ENCODE measurements around the gene TMPRSS3.

Gene TMPRSS3

GRCh38 chr21:42370894-42371654 lies 24.8 kb downstream of the TMPRSS3 start:
- no peaks in the 10 kb centered on the region for H3F3A ChIP-seq (ENCODE audit: control insufficient read depth, insufficient read depth)
- no peaks in the 10 kb centered on the region for H3K36me3 ChIP-seq (ENCODE audit: control insufficient read depth, low read length)
- no peak overlapping the region for H3K4me2 ChIP-seq (ENCODE audit: low read length)
- H3K4me3 ChIP-seq (ENCODE audit: low read length) = no peak overlapping the region
- peaks cover 2% of the 10 kb centered on the region; the same call in 1 of the 2 replicates for H3K4me1 ChIP-seq (ENCODE audit: control insufficient read depth, low read length)
- H4K20me1 ChIP-seq (ENCODE audit: control insufficient read depth, insufficient read depth, low read depth, low read length) = no peaks in the 10 kb centered on the region
- H3K79me2 ChIP-seq (ENCODE audit: control insufficient read depth, low read length) = no peaks in the 10 kb centered on the region
- peaks cover 18% of the 10 kb centered on the region for H3K27me3 ChIP-seq (ENCODE audit: control insufficient read depth, low read length)
- no peaks in the 10 kb centered on the region for H3K9me3 ChIP-seq (ENCODE audit: control insufficient read depth, insufficient read depth, low read length)
- TF ChIP-seq, protein P1, sequence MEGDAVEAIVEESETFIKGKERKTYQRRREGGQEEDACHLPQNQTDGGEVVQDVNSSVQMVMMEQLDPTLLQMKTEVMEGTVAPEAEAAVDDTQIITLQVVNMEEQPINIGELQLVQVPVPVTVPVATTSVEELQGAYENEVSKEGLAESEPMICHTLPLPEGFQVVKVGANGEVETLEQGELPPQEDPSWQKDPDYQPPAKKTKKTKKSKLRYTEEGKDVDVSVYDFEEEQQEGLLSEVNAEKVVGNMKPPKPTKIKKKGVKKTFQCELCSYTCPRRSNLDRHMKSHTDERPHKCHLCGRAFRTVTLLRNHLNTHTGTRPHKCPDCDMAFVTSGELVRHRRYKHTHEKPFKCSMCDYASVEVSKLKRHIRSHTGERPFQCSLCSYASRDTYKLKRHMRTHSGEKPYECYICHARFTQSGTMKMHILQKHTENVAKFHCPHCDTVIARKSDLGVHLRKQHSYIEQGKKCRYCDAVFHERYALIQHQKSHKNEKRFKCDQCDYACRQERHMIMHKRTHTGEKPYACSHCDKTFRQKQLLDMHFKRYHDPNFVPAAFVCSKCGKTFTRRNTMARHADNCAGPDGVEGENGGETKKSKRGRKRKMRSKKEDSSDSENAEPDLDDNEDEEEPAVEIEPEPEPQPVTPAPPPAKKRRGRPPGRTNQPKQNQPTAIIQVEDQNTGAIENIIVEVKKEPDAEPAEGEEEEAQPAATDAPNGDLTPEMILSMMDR (IDR thresholded peaks at IDR 0.05; ENCODE audit: low read depth, low read length, poor library complexity, severe bottlenecking) = no peak
- TF ChIP-seq EZH2phosphoT487 (IDR thresholded peaks at IDR 0.05; ENCODE audit: borderline replicate concordance, low read length) = no peak
- H3K9me2 ChIP-seq (replicated peaks; ENCODE audit: control insufficient read depth, low read length) = no peaks in the 10 kb centered on the region
- H3K27ac ChIP-seq (ENCODE audit: low read depth, low read length) = no peak overlapping the region

- Histone ChIP-seq H3K9me2 (replicated peaks; ENCODE audit: control insufficient read depth, low read length) (no peaks in the 10 kb centered on the region), H3K9me3 (ENCODE audit: control insufficient read depth, insufficient read depth, low read length) (no peaks in the 10 kb centered on the region), H3K36me3 (ENCODE audit: control insufficient read depth, low read length) (no peaks in the 10 kb centered on the region), H3K27me3 (ENCODE audit: control insufficient read depth, low read length) (peaks cover 15% of the 10 kb centered on the region), H3K4me2 (ENCODE audit: low read length) (no peak overlapping the region), H3K4me3 (ENCODE audit: low read length) (no peak overlapping the region), H3K27ac (ENCODE audit: low read depth, low read length) (no peak overlapping the region), H3K4me1 (ENCODE audit: control insufficient read depth, low read length) (peaks cover 6% of the 10 kb centered on the region; the same call in 1 of the 2 replicates), H3F3A (ENCODE audit: control insufficient read depth, insufficient read depth) (no peaks in the 10 kb centered on the region), H4K20me1 (ENCODE audit: control insufficient read depth, insufficient read depth, low read depth, low read length) (no peaks in the 10 kb centered on the region), H3K79me2 (ENCODE audit: control insufficient read depth, low read length) (no peaks in the 10 kb centered on the region)
- TF ChIP-seq, protein P1 (IDR thresholded peaks at IDR 0.05; ENCODE audit: low read depth, low read length, poor library complexity, severe bottlenecking) = peak; percentile 9
- no peak for TF ChIP-seq EZH2phosphoT487 (IDR thresholded peaks at IDR 0.05; ENCODE audit: borderline replicate concordance, low read length)
Measured at GRCh38 chr21:42369821-42370220, 26.0 kb downstream of the TMPRSS3 start.

- Histone ChIP-seq H3K9me2 (replicated peaks; ENCODE audit: control insufficient read depth, low read length) (no peaks in the 10 kb centered on the region), H3K4me2 (ENCODE audit: low read length) (no peak overlapping the region), H3K27me3 (ENCODE audit: control insufficient read depth, low read length) (peaks cover 18% of the 10 kb centered on the region), H3K79me2 (ENCODE audit: control insufficient read depth, low read length) (no peaks in the 10 kb centered on the region), H4K20me1 (ENCODE audit: control insufficient read depth, insufficient read depth, low read depth, low read length) (no peaks in the 10 kb centered on the region), H3K4me3 (ENCODE audit: low read length) (no peak overlapping the region), H3F3A (ENCODE audit: control insufficient read depth, insufficient read depth) (no peaks in the 10 kb centered on the region), H3K9me3 (ENCODE audit: control insufficient read depth, insufficient read depth, low read length) (no peaks in the 10 kb centered on the region), H3K36me3 (ENCODE audit: control insufficient read depth, low read length) (no peaks in the 10 kb centered on the region), H3K27ac (ENCODE audit: low read depth, low read length) (no peak overlapping the region), H3K4me1 (ENCODE audit: control insufficient read depth, low read length) (peaks cover 15% of the 10 kb centered on the region)
- TF ChIP-seq EZH2phosphoT487 (IDR thresholded peaks at IDR 0.05; ENCODE audit: borderline replicate concordance, low read length) = no peak
- TF ChIP-seq, protein P1 (IDR thresholded peaks at IDR 0.05; ENCODE audit: low read depth, low read length, poor library complexity, severe bottlenecking) = no peak
Measured at GRCh38 chr21:42367367-42368165, 28.3 kb downstream of the TMPRSS3 start.
